SK-N-SH treated with all-trans-retinoic acid at 6 μM for 48 hours (cell line): ENCODE measurements around the gene FZD4.

Experiments used
- GLIS3 ChIP-seq: fragments of 250-450 bp; sonication (Bioruptor Pico); IDR thresholded peaks from 2 replicates; pipeline ENCODE4 v1.5.0; 2020; ENCODE audit warnings: mild to moderate bottlenecking, moderate library complexity
- PPARA ChIP-seq: fragments of 250-450 bp; sonication (Bioruptor Pico); IDR thresholded peaks from 2 replicates; pipeline ENCODE4 v1.5.0; 2020; ENCODE audit warnings: mild to moderate bottlenecking, borderline replicate concordance
- TSHZ2 ChIP-seq: fragments of 250-450 bp; sonication (Bioruptor Pico); IDR thresholded peaks from 2 replicates; pipeline ENCODE4 v1.5.0; 2020; ENCODE audit warnings: mild to moderate bottlenecking, moderate library complexity
- ZNF70 ChIP-seq: fragments of 450-650 bp; formaldehyde crosslinking; IDR thresholded peaks from 2 replicates; pipeline ENCODE4 v1.5.0; 2020; ENCODE audit warnings: mild to moderate bottlenecking, moderate library complexity

GRCh38 chr11:86904001-86904400 lies 51.2 kb downstream of the FZD4 start:
- no peak for TF ChIP-seq PPARA (CRISPR knock-in tag)
- no peak for TF ChIP-seq ZNF70 (CRISPR knock-in tag)
- TF ChIP-seq TSHZ2: no peak
- TF ChIP-seq GLIS3: no peak
